HG02610 (cell line): ENCODE data around the gene ADK.
"Not testable (repeated sequence)": the region's sequence is repeated elsewhere in the genome, so short reads cannot be mapped to it uniquely, and the experiment has no call there.

Experiments
- ATAC-seq: cut with Tn5 transposase; IDR thresholded peaks from one replicate; pipeline ENCODE4 v1.9.1; 2021; ENCODE audit warnings: mild to moderate bottlenecking, moderate library complexity; ENCODE audit not compliant: unreplicated experiment

ADK gene

GRCh38 chr10:74406006-74406405, 255.0 kb downstream of the ADK start:
- ATAC-seq = no peak

GRCh38 chr10:74415146-74415839, 264.3 kb downstream of the ADK start:
- no peak for ATAC-seq

GRCh38 chr10:74417397-74417796, 266.4 kb downstream of the ADK start:
- no peak for ATAC-seq

GRCh38 chr10:74418285-74418872, 267.4 kb downstream of the ADK start:
- ATAC-seq = no peak

- no peak for ATAC-seq
Observed at GRCh38 chr10:74419491-74419951, 268.5 kb downstream of the ADK start.

- no peak for ATAC-seq
Observed at GRCh38 chr10:74419958-74420375, 268.9 kb downstream of the ADK start.

GRCh38 chr10:74424565-74424964, 273.5 kb downstream of the ADK start:
- no peak for ATAC-seq

- ATAC-seq = no peak
Observed at GRCh38 chr10:74425456-74426001, 274.5 kb downstream of the ADK start.

- no peak for ATAC-seq
Observed at GRCh38 chr10:74431816-74432215, 280.8 kb downstream of the ADK start.

GRCh38 chr10:74432841-74433594, 282.0 kb downstream of the ADK start:
- no peak for ATAC-seq

- no peak for ATAC-seq
Observed at GRCh38 chr10:74433595-74433956, 282.6 kb downstream of the ADK start.

- no peak for ATAC-seq
Observed at GRCh38 chr10:74433993-74434392, 283.0 kb downstream of the ADK start.

- no peak for ATAC-seq
Observed at GRCh38 chr10:74434547-74434946, 283.5 kb downstream of the ADK start.

GRCh38 chr10:74436523-74437170, 285.6 kb downstream of the ADK start:
- no peak for ATAC-seq

GRCh38 chr10:74437822-74438221, 286.8 kb downstream of the ADK start:
- ATAC-seq = no peak

GRCh38 chr10:74439213-74439612, 288.2 kb downstream of the ADK start:
- no peak for ATAC-seq

- ATAC-seq = no peak
Observed at GRCh38 chr10:74445493-74445892, 294.5 kb downstream of the ADK start.

GRCh38 chr10:74450602-74451001, 299.6 kb downstream of the ADK start:
- no peak for ATAC-seq

GRCh38 chr10:74451127-74451829, 300.3 kb downstream of the ADK start:
- ATAC-seq = no peak

GRCh38 chr10:74453169-74453568, 302.1 kb downstream of the ADK start:
- ATAC-seq = no peak

GRCh38 chr10:74457478-74457877, 306.5 kb downstream of the ADK start:
- not testable (repeated sequence) for ATAC-seq
